A172 (cell line): ENCODE results near the gene PODXL. TPM values are rescaled to one million over a fixed set of nuclear protein-coding genes. Genes with fewer than 3 reads are reported as not detected.
A peak's percentile ranks its signal among the peaks of the same experiment; 100 is the strongest.

ENCODE experiments used
- DNase-seq: peaks from one replicate; pipeline ENCODE4 v3.0.0-alpha.2; 2015; ENCODE audit warnings: low spot score
- total RNA-seq: library from RNA; depleted of rRNA; stranded (reverse); fragments of >200 nt; shearing (Covaris generic); gene quantifications from 2 replicates; pipeline ENCODE4 v1.2.3, GENCODE V29; 2014; rRNA removed

PODXL gene
- 446 and 531 TPM in 2 replicates for total RNA-seq

DNA sequence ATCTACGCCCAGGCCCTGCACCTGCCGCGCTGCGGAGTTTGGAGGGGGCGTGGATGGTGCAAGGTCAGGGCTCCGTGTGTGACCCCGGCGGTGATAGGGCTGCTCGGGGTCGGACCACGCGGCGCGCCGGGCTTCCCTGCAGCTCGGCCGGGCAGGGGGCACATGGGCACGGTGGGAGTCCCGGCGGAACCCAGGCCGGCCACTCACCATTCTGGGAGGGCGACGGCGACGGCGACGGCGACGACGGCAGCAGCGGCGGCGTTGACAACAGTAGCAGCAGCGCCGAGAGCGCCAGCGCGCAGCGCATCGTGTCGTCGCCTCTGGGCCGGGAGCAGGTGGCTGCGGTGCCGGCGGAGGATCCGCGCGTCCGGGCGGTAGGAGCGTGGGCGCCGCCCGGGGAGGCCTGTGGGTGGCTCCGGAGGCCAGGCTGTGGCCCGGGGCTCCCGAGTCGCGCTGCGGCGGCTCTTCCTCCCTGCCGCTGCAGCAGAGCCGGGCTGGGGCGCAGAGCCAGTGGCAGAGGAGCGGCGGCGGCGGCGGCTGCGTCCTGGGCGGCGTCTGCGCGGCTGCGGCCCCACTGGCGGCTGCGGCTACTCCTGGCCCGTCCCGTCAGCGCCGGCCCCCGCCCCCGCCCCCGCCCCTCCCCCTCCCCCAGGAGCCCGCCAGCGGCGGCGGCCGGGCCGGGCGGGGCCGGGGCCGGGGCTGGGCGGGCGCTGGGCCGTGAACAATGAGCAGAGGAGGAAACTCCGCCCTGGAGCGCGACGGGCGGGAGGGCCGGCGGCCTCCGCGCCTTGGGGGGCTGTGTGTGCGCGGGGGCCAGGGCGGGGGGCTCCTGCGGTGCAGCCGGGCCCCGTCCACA lies at the start of gene PODXL:
Gene PODXL (minus strand): TSS at position 576 of the 856 bp plus-strand sequence. CDS start 269 bp downstream, at position 307.
- no peak for DNase-seq

DNA sequence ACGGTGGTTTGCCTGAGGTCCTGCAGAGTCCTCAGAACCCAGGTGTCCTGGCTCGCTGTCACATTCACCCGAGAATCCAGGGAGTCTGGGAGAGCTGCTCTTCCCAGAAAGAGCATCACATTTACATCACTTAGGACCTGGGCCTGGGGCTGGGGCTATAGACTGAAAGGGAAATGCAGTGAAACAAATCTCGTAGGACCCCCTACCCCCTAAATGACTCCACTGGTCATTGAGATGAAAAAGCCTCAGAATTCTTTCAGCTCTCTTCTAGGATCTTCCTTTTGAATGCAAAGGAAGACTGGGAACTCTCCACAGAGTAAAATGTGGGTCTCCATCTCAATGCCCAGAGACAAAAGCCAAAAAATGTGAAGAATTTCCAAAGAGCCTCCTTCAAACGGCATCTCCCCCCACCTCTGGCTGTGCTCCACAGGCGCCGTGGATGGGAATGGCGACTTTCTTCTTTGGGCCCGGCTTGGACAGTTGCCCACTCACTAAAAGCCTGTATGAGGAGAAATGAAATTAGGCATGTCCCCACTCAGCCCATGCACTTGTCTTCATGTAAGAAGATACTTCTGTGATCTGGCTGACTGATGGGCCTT lies 49.0 kb upstream of the PODXL start:
- DNase-seq: no peak

DNA sequence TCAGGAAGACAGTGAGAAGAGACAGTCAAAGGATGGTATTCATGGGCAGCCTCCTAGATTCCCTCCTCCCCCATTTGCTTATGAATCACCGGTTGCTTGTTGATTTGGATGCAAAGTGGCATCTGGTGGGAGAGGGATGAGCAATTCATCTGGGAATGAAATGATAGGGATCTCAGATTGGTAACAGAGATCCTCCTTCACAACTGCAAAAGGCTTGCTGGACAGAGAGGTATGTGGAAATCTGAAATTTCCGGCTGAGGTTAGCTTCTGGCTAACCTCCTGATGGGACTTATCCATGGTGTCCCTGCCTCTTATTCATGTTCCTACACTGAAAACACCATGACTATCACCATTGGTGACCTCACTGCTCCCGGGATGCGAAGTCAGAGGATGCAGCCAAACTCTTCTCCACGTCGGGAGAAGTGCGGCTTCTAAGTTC lies 48.4 kb upstream of the PODXL start:
- peak; percentile 93 for DNase-seq

DNA sequence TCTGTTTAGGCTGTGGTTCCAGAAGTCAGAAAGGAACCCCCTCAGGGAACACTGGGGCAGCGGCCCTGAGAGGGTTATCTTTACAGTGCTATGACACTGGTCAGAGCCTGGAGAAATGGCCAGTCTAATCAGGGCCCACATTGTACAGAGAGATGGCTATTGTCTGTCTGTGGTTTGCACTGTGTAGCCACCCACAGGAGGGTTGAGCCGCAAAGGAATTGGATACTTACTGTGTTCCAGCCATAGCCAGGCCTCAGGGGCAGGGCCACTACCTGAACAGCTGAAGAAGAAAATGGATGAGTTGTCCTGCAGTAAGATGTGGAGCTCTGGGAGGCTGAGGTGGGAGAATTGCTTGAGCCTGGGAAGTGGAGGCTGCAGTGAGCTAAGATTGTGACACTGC lies 47.5 kb upstream of the PODXL start:
- no peak for DNase-seq

DNA sequence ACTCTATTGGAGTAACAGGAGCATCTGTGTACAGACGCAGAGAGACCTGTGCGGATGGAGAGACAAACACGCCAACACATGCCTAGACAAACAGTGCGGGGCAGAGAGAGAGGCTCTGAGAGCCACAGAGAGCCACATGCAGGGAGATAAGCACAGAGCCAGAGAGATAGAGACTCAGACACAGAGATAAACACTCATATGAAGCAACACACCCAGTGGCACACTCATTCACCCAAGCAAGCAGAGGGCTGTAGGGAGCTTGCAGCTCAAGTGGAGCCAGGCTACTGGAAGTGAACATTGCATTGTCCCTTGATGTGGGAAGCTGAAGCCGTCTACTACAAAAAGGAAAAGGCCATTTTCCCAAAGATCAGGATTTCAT lies 46.6 kb upstream of the PODXL start:
- no peak for DNase-seq

DNA sequence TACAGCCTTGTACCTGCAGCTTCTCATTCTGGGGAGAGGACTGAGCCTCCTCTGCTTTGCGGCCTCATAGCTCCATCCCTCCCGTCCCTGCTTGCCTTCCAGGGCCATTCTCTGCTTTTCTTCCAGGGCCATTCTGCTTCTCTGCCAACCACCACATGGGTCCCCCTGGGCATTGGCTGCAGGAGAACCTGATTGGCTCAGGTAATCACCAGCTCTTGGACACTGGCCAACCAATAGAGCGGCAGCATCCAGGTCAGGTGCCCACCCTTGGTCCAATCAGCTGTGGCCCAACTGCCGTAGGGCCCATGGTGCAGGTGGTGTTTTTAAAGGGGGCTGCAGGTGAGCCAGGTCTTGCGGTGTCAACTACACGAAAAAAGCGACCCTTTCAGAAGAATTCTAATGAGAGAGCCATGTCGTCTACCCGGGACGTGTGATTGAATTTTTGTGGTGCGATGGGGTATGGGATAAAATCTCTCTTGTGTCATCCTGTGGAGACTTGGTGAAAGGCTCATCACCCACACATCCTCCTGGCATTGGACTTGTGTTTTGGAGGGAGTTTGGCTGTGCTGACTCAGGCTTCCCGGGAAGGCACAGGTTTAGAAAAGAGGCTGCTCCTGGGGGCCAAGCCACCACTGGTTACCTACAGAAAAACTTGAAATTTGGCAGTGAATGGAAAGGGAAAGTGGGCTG lies 46.0 kb upstream of the PODXL start:
- no peak for DNase-seq

DNA sequence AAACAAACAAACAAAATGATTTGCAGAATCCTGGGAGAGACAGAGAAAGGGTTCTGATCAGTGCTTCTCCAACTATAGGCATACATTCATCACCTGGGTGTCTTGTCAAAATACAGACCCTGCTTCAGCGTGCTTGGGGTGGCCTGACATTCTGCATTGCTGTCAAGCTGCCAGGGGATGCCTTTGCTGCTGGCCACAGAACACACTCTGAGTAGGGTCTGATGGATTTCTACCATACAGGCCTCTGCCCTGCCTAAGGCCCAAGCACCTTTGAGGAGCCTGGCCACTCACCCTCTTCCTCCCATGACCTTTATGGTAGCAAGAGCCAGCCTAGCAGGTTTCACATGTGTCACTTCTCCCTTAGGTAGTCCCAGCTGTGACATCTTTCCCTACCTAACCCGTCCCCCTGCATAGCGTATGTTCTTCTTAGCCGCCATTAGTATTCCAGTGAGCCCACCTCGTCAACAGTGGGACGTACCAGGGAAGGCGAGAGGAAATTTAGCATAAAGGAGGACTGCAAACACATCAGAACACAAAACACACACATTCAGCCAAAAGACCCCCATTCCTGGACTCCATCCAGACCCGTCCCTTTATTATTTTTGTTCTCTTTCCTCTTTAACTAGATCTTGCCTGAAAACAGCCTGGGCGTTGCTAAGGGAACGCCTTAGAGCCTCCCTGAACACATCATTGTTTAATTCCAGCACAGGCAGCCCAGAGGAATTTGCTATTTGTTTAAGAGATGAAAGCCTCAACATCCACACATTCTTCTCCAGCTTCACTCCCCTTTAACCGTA lies 43.9 kb upstream of the PODXL start:
- DNase-seq: no peak

DNA sequence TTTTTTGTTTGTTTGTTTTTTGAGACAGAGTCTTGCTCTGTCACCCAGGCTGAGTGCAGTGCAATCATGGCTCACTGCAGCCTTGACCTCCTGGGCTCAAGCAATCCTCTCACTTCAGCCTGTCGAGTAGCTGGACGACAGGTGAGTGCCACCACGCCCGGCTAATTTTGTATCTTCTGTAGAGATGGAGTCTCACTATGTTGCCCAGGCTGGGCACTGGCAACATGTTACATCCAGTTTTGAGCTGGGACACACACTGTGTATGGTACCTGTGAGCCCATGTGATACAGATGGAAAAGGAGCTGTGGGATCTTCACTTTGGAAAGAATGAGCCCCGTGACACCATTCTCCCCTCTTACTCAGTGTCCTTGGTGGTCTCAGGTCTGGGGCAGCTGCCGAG lies 40.4 kb upstream of the PODXL start:
- DNase-seq: no peak

DNA sequence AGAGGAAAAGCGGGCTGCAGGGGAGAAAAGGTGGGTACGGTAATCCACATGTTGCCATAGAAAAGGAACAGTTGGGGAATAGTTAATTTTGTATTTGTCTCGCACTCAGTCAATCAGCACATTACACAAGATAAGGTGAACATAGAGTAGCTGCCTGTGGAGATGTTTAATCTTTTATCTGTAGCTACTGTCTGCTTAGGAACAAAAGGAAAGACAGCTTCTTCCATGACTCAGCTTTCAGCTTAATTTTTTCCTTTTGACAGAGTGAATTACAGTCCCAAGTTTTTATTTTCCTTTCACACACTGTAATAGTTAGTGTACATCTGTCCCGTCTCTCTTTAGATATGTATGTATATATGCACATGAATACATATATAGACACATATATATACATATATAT lies 39.3 kb upstream of the PODXL start:
- DNase-seq: no peak

DNA sequence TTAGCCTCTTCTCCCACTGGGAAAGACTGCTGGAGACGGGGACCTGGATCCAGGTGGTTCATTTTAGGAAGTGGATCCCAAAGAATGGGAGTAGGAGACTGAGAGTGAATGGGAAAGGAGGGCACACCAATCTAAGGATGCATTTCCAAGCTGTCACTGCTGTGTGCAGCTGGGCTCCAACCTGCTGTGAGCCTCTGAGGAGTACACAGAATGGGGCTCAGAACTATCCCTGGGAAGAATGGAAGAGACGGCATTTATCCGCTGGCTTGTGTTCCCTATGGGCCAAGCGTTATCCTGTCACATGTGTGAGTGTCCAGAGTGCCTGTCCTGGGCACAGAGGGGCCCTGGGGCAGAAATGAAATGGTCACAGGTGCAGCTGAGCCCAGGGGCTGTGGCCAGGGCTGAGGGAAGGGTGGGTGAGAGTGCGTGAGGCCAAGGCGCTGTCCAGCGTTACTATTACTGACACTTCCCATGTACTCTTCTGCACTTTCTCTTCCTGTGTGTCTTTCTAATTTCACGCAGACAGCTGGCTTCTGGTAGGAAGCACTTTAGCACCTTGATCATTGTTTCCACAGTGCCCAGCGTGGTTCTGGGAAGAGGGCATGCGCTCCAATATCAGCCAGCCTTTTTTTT lies 35.4 kb upstream of the PODXL start:
- DNase-seq: no peak

DNA sequence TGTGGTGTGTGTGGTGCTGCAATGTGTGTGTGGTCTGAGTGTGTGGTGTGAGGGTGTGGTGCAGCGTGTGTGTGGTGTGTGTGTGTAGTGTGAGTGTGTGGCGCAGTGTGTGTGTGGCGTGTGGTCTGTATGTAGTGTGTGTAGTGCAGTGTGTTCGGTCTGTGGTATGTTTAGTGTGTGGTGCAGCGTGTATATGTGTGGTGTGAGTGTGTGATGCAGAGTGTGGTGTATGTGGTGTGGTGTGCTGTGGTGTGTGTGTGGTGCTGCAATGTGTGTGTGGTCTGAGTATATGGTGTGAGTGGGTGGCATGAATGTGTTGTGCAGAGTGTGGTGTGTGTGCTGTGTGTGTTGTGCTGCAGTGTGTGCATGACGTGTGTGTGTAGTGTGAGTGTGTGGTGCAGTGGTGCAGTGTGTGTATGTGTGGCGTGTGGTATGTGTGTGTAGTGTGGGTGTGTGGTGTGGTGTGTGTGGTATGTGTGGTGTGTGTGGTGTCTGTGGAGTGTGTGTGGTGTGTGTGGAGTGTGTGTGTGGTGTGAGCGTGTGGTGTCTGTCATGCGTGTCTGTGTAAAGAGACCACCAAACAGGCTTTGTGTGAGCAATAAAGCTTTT lies 31.0 kb upstream of the PODXL start:
- DNase-seq: no peak

DNA sequence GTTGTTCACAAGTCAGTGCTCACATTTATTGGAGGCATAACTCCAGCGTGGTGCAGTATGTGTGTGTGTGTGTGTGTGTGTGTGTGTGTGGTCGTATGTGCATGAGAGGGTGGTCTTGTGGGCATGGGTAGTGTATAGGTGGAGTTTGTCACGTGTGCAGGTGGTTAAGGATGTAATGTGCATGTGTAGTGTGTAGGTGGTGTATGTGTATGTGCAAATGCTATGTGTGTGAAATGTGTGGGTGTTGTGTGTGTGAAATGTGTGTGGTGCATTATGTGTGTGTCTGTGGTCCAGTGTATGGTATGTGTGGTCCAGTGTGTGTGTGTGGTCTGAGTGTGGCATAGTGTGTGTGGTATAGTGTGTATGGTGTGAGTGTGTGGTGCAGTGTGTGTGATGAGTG lies 30.3 kb upstream of the PODXL start:
- DNase-seq: no peak

DNA sequence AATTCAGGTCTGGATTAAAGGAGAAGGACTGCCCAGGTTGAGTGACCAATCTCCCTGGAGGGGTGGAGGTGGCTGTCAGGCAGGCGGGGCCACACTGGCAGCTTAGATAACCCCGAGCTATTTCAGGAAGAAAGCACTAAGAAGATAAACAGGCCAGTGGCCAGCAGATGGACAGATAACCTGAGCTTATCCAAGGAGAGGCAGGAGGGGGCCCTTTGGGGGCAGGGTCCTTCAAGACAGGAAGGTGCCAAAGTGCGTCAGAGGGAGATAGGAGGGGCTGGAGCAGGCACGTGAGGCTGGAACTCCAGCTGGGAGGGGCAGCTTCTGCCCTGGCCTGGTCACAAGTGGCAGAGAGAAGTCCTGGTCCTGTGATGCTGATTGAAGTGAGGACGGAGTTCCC lies 29.8 kb upstream of the PODXL start:
- peak; percentile 83 for DNase-seq

DNA sequence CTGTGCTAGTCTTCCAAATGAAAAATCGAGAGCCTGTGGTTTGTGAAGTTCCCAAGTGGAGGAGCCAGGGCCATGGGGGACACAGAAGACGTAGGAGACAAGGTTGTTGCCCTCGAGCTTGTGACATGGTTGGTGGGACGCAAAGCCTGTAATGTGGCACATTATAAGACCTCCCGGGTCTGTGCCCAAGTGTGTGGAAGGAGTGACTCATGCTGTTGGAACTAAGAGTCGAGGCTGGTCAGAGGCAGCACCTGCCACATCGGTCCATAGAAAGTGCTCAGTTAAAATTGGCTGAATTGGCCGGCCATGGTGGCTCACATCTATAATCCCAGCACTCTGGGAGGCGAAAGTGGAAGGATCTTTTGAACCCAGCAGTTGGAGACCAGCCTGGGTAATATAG lies 27.0 kb upstream of the PODXL start:
- peak; percentile 61 for DNase-seq

DNA sequence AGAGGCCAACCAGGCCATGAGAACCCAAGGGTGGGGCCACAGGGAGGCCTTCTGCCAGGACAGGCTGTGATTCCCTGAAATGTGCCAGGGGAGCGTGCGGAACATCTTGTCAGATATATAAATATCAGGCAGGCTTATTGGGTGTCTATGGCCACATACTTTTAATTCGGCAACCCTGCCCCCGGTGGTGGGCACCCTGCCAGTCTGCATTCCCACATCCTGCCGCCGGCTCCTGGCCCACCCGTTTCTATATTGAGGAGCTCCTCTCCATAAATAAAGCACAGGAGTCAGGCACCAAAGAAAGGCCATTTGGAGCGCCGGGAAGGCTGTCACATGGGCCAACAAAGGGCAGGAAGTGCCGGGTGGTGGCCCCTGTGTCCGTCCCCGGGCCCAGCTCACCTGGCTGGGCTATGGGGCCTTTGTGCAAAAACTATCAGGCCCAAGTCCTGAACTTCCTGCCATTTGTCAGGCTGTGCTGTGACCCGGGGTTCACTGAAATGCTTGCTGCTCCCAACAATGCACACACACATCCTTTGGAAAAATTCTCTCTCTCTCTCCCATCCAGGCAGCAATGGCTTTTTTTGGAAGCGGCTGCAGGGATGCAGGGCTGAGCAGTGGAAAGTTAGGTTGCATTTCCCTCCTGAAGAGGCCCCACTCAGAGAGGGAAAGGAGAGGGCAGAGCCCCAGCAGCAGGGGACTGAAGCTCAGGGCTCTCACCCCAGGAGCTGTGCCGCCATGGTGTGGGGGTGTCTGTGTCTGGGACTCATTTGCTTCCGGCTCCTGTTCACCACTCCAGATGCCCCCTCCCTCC lies 25.0 kb upstream of the PODXL start:
- DNase-seq: peak; percentile 76

DNA sequence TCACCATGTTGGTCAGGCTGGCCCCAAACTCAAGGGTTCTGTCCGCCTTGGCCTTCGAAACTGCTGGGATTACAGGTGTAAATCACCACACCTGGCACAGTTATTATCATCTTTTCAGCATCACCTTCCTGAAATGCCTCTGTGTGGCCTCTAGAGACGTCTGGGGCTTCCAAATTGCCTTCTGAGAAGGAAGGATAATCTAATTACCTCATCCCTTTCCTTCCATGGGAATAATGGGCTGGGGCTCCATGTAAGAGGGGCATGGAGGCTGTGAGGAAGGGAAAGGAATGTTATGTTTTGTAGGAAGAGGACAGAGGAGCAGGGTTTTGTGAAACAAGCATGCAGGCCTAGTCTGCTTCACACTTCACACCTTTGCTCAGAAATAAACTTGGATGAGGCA lies 22.2 kb upstream of the PODXL start:
- no peak for DNase-seq

DNA sequence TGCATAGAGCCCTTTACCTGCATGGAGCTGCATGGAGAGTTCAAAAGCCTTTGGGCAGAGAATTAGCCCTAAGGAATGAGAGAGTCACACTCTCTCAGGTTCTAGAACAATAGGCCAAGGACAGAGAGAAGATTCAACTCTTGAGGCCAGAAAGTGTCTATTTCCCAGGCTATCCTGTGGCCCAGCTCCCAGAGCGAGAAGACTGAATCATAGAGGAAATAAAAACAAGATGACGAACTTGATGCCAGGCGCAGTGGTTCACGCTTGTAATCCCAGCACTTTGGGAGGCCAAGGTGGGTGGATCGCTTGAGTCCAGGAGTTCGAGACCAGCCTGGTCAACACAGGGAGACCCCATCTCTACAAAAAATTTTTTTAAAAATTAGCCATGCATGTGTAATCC lies 18.3 kb upstream of the PODXL start:
- DNase-seq: peak; percentile 64

DNA sequence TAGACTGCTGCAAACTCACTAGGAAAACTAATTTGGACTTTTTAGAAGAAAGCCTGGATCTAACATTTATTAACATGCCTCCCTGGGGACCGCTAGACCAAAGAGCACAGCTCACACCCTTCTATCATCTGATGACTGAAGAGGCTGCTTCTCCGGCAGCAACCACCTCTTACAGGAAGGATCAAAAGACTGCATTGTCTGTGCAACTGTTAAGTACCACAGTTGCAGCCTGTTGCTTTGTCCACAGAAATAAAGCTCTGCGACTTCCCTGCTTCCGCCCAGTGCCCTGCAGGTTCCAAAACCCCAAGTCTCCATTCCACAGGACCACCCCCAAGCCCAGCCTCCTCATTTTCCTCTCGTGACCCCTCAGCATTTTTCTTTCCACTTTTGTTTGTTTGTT lies 14.0 kb upstream of the PODXL start:
- no peak for DNase-seq

DNA sequence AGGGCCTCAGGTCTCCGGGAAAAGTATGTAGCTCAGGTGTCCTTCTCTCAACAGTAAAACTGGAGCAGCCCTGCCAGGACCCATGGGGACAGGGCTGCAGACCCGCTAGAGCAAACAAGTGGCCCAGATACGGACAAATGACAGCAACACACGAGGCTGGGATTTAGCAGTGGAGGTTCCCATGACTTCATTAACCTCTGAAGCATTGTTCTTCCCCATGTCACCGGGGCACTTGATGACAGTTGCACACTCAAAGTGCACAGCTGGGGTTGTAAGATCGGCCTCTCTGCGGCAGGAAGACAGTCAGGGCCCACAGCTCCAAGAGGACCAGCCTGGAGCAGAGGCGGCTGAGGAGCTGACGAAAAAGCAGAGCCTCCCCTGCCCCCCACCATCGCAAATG lies 12.5 kb upstream of the PODXL start:
- no peak for DNase-seq

DNA sequence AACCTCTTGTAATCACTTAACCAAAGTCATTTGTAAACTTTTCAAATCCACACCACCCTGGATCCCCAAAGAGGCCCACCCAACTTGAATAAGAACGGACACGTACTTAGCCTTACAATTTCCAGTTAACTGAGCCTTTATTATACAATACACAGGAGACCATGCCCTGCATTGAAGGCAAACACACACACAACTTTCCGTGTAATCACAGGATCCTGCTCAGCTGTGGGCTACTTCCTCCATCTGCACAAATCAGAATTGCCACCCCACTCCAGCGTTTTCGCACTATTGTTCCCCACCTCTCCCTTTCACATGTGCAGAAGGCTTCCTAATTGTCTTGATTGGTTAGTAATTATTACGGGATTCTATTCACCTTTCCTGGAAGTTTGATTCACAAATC lies 12.1 kb upstream of the PODXL start:
- DNase-seq: no peak
